RWPE2 (cell line): Measurements from ENCODE around the gene CCDC71L.
"Not testable (repeated sequence)": the region's sequence is repeated elsewhere in the genome, so short reads cannot be mapped to it uniquely, and the experiment has no call there.

Experiments
- ATAC-seq: fragments of 200-7000 bp; cut with Tn5 transposase; 3 replicates; pipeline ENCODE4 v1.9.1; 2021; ENCODE audit warnings: low read depth
- DNase-seq: peaks from one replicate; pipeline ENCODE4 v3.0.0-alpha.2; 2020; ENCODE audit warnings: low spot score
- H3K27ac ChIP-seq: fragments of 450-650 bp; 2 replicates; pipeline ENCODE4 v1.5.1; 2017; ENCODE audit warnings: mild to moderate bottlenecking; ENCODE audit not compliant: poor library complexity, severe bottlenecking
- H3K27me3 ChIP-seq: fragments of 250-450 bp; sonication (Bioruptor Pico); 2 replicates; pipeline ENCODE4 v1.5.1; 2021; ENCODE audit warnings: mild to moderate bottlenecking, moderate library complexity; ENCODE audit not compliant: insufficient read depth, poor library complexity, severe bottlenecking
- H3K36me3 ChIP-seq: fragments of 250-450 bp; sonication (Bioruptor Pico); 2 replicates; pipeline ENCODE4 v1.5.1; 2020; ENCODE audit warnings: low read depth, mild to moderate bottlenecking, moderate library complexity
- H3K4me1 ChIP-seq: fragments of 250-450 bp; sonication (Bioruptor Pico); 2 replicates; pipeline ENCODE4 v1.5.1; 2021; ENCODE audit warnings: mild to moderate bottlenecking, moderate library complexity; ENCODE audit not compliant: insufficient read depth, poor library complexity, severe bottlenecking
- H3K4me3 ChIP-seq: fragments of 250-450 bp; sonication (Bioruptor Pico); 2 replicates; pipeline ENCODE4 v1.5.1; 2021; ENCODE audit warnings: mild to moderate bottlenecking, moderate library complexity; ENCODE audit not compliant: severe bottlenecking
- H3K9me3 ChIP-seq: fragments of 250-450 bp; sonication (Bioruptor Pico); 2 replicates; pipeline ENCODE4 v1.5.1; 2021; ENCODE audit warnings: mild to moderate bottlenecking, moderate library complexity; ENCODE audit not compliant: severe bottlenecking
- CTCF ChIP-seq: fragments of 450-650 bp; IDR thresholded peaks from one replicate; pipeline ENCODE4 v1.5.1; 2017; ENCODE audit warnings: mild to moderate bottlenecking, moderate library complexity; ENCODE audit not compliant: poor library complexity, severe bottlenecking

CCDC71L gene

DNA sequence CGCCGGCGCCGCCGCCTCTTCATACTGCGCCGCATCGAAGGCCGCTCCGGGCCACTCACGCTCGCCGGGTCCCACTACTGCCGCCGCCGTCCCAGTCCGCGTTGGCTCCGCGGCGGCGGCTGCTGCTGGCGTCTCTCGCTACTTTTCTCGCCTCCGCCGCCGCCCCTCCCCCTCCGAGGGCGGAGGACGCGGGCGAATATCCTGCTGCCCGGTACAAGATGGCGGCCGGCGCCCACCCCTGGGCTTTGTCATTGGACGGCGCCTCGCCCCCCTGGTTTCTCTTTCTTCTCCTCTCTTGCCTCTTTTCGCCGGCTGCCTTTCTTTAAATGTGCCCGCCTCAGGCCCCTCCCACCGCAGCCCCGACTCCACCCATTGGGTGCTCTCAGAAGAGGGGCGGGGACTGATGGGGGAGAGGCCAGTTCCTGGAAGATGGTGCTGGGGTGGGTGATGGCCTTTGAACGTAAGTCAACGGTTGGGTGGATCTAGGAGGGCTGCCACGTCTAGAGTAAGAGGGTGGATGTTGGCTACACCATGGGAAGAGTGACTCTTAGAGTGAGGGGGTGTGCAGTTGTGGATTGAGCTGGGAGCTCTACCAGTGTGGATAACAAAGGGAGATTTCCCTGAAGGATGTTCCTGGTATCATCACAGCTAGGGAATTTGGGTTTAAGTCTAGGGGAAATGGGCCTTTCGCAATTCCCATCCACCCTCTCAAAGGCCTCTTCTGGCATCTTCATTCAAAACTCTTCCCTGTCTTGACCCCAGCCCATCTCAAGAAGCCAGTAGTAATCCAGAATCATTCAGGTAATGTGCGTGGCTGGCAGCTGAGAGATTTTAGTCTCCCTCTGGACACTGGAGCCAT lies at the start of gene CCDC71L:
Gene CCDC71L, minus strand, starts transcription at position 297 of the 859 bp plus-strand sequence. Its CDS starts 262 bp downstream, at position 35.
- ATAC-seq: peak; percentile 80
- H3K36me3 ChIP-seq: no peaks in the 10 kb centered on the region
- DNase-seq: peak; percentile 86
- peaks cover 15% of the 10 kb centered on the region for H3K4me1 ChIP-seq
- H3K4me3 ChIP-seq: peak within 1 kb of the TSS; percentile 94
- peak within 1 kb of the TSS; percentile 65 for H3K27ac ChIP-seq
- no peaks in the 10 kb centered on the region for H3K27me3 ChIP-seq
- TF ChIP-seq CTCF: no peak
- H3K9me3 ChIP-seq: no peaks in the 10 kb centered on the region

DNA sequence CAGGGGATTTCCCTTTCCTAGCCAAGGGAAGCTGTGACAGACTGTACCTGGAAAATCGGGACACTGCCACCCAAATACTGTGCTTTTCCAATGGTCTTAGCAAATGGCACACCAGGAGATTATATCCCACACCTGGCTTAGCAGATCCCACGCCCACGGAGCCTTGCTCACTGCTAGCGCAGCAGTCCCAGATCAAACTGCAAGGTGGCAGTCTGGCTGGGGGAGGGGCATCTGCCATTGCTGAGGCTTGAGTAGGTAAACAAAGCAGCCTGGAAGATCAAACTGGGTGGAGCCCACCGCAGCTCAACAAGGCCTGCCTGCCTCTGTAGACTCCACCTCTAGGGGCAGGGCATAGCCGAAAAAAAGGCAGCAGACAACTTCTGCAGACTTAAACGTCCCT lies 48.6 kb upstream of the CCDC71L start:
- ATAC-seq, H3K4me3 ChIP-seq, H3K27me3 ChIP-seq, H3K9me3 ChIP-seq, H3K27ac ChIP-seq, DNase-seq, H3K36me3 ChIP-seq, H3K4me1 ChIP-seq: not testable (repeated sequence)

DNA sequence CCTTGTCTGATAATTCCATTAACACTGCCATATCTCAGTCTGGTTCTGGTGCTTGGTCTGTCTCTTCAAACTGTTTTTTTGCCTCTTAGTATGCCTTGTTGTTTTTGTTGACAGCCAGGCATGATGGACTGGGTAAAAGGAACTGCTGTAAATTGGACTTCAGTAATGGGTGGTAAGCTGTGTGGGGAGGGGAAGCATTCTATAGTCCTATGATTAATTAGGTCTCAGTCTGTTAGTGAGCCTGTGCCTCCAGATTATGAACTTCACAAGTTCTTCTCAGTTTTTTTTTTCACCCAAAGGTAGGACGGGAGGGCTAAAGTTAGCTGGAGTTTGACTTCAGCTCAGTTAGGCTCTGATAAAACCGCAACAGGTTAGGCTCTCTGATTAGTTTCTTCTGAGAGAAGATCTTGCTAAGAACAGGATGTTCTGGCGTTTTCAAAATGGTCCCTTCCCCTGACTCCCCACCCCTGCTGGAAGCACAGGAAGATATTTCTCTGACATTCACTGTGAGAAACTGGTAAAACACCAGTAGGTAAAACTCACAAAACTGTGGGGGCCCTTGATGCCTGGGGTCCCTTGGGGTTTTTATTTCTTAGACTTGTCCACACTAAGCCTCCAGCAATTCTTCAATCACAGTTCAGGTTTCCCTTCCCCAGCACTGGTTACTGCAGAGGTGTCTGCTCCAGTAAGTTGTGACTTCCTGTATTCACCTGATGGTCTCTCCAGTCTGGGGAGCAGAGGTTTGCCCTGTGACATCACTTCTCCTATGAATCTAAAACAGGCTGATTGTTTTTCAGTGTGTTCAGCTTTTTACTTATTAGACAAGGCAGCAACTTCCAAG lies 43.3 kb upstream of the CCDC71L start:
- H3K4me1 ChIP-seq: no peaks in the 10 kb centered on the region
- ATAC-seq (no peak), DNase-seq (no peak)
- H3K27me3 ChIP-seq: no peaks in the 10 kb centered on the region
- H3K9me3 ChIP-seq: peaks cover 2% of the 10 kb centered on the region
- TF ChIP-seq CTCF: no peak
- no peak overlapping the region for H3K27ac ChIP-seq
- no peaks in the 10 kb centered on the region for H3K36me3 ChIP-seq
- no peak overlapping the region for H3K4me3 ChIP-seq

GRCh38 chr7:106693677-106694353 lies 32.9 kb upstream of the CCDC71L start:
- DNase-seq: no peak
- Histone ChIP-seq H3K36me3 (no peaks in the 10 kb centered on the region), H3K27me3 (no peaks in the 10 kb centered on the region), H3K4me3 (no peak overlapping the region), H3K4me1 (no peaks in the 10 kb centered on the region), H3K27ac (no peak overlapping the region), H3K9me3 (no peaks in the 10 kb centered on the region)
- no peak for ATAC-seq
- no peak for TF ChIP-seq CTCF

DNA sequence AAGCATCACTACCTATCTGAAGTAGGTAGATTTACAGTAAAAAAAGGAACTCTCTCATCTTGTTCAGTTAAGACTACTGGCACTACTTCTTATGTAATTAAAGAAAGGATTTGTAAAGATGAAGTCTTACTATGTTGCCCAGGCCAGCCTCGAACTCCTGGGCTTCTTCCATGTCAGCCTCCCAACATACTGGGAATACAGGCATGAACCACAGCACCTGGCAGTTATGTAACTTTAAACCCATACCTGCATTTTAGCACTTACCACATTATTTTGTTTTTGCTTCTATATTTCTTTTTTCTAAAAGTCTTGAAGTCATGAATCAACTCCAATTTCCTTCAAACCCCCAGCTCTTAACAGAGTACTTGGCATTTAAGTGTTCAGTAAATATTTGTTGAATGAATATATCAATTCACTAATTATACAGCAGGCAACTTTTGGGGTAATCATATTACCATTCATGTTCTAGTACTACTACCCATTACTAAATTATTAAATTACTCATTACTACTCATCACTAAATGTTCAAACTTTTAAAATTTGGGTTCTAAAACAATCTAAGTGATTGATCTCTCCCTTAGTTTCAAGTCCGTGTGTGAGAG lies 31.6 kb upstream of the CCDC71L start:
- ATAC-seq (no peak), DNase-seq (no peak)
- no peak overlapping the region for H3K4me3 ChIP-seq
- H3K27ac ChIP-seq: no peak overlapping the region
- H3K27me3 ChIP-seq: no peaks in the 10 kb centered on the region
- no peaks in the 10 kb centered on the region for H3K4me1 ChIP-seq
- no peaks in the 10 kb centered on the region for H3K36me3 ChIP-seq
- no peaks in the 10 kb centered on the region for H3K9me3 ChIP-seq
- no peak for TF ChIP-seq CTCF

- not testable (repeated sequence) for H3K4me1 ChIP-seq, ATAC-seq, H3K36me3 ChIP-seq, H3K4me3 ChIP-seq, H3K27ac ChIP-seq, H3K27me3 ChIP-seq, H3K9me3 ChIP-seq, DNase-seq
Measured at GRCh38 chr7:106688161-106688560, 27.2 kb upstream of the CCDC71L start.
